SJCRH30 (cell line): ENCODE results near the gene RFX2. TPM values are rescaled to one million over a fixed set of nuclear protein-coding genes. Genes with fewer than 3 reads are reported as not detected.
A peak's percentile ranks its signal among the peaks of the same experiment; 100 is the strongest.
"Not testable (repeated sequence)": the region's sequence is repeated elsewhere in the genome, so short reads cannot be mapped to it uniquely, and the experiment has no call there.

Experiments used
- DNase-seq, 2 experiments: peaks; one replicate each; pipeline ENCODE4 v3.0.0-alpha.2; 2015 to 2020
- H3K27ac ChIP-seq: fragments of 250-450 bp; sonication (Bioruptor Pico); 2 replicates; pipeline ENCODE4 v1.5.1; 2020; ENCODE audit warnings: mild to moderate bottlenecking, moderate library complexity
- H3K27me3 ChIP-seq: fragments of 250-450 bp; sonication (Bioruptor Pico); 2 replicates; pipeline ENCODE4 v1.5.1; 2020; ENCODE audit warnings: mild to moderate bottlenecking, moderate library complexity
- H3K36me3 ChIP-seq: fragments of 250-450 bp; sonication (Bioruptor Pico); 2 replicates; pipeline ENCODE4 v1.5.1; 2020; ENCODE audit warnings: mild to moderate bottlenecking, moderate library complexity
- H3K4me1 ChIP-seq: fragments of 250-450 bp; sonication (Bioruptor Pico); 2 replicates; pipeline ENCODE4 v1.5.1; 2020; ENCODE audit warnings: mild to moderate bottlenecking, moderate library complexity
- H3K4me3 ChIP-seq: fragments of 250-450 bp; sonication (Bioruptor Pico); 2 replicates; pipeline ENCODE4 v1.5.1; 2020; ENCODE audit warnings: mild to moderate bottlenecking, moderate library complexity
- H3K9me3 ChIP-seq: fragments of 250-450 bp; sonication (Bioruptor Pico); replicated peaks from 2 replicates; pipeline ENCODE4 v1.5.1; 2020; ENCODE audit warnings: mild to moderate bottlenecking, moderate library complexity
- total RNA-seq: library from RNA; depleted of rRNA; stranded (reverse); fragments of >200 nt; shearing (Covaris generic); gene quantifications from 2 replicates; pipeline ENCODE4 v1.2.3, GENCODE V29; 2014

RFX2 gene
- total RNA-seq, 1 experiment from 2014 or later: 5.7 TPM

DNA sequence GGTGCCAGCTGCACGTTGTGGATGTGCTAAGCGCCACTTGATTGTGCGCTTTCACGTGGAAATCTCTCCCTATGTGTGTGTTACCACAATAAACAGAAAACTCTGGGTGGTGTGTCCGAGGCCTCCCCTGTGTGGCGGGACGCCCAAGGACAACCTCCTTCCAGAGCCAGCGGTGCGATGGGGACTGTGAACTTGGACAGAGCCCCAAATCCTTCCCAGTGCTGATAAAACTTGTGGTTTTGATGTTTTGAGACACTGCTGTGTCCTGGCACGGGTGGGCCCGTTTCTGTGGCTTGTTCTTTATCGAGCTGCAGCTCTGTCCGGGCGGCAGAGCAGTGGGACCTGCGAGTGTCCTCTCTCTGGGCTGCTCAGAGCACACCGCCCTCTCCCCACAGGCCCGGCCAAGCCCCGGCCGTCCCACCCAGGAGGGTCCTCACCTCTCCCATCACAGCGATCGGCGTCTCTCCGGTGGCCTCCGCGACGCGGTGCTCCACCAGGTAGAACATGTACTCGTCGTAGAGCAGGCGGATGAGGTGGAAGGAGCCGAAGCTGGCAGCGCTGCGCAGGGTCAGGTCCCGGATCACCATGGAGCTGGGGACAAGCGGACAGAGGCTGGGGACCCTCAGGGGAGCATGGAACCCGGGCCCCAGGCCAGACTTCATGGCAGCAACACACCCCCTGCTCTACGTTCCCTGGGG lies 113.5 kb downstream of the RFX2 start:
- H3K36me3 ChIP-seq: no peaks in the 10 kb centered on the region
- no peaks in the 10 kb centered on the region for H3K27me3 ChIP-seq
- H3K4me3 ChIP-seq: no peak overlapping the region
- H3K27ac ChIP-seq: no peak overlapping the region
- DNase-seq: no peak
- no peaks in the 10 kb centered on the region for H3K9me3 ChIP-seq
- peaks cover 26% of the 10 kb centered on the region for H3K4me1 ChIP-seq

DNA sequence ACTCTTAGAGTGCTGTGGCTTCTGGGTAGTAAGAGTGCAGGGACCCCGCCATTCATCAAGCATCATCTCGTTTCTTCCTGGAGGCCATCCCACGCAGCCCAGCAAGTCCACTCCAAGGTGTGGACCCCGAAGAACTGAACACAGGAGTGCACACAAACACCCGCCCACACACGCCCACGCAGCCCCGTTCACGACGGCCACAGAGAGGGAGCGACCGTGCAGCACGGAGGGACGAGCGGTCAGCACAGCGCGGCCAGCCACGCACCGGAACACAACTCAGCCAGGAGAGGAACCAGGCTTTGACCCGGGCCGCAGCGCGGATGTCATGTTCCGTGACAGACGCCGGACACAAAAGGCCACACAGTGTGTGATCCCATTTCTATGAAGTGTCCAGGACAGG lies 114.2 kb downstream of the RFX2 start:
- DNase-seq: no peak
- no peaks in the 10 kb centered on the region for H3K36me3 ChIP-seq
- no peak overlapping the region for H3K27ac ChIP-seq
- no peaks in the 10 kb centered on the region for H3K9me3 ChIP-seq
- peaks cover 26% of the 10 kb centered on the region for H3K4me1 ChIP-seq
- H3K27me3 ChIP-seq: no peaks in the 10 kb centered on the region
- H3K4me3 ChIP-seq: no peak overlapping the region

DNA sequence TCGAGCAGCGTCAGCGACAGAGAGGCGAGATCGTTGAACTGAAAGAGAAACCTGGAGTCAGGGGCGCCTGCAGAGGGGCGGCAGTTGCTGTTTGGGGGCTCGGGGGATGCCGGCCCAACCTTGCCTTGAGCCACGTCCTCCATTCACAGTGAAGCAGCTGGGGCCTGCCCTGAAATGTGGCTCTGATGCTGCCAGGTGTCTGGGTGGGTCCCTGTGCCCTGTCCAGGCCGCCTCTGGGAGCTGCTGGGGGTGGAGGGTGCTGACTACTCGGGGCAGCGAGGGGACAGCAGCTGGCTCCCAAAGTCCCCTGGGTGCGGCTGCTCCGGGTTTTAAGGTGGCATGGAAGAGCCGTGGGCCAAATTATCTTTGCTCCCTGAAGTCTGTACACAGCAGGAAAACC lies 114.7 kb downstream of the RFX2 start:
- Histone ChIP-seq H3K4me3 (no peak overlapping the region), H3K27me3 (no peaks in the 10 kb centered on the region), H3K9me3 (no peaks in the 10 kb centered on the region), H3K4me1 (peaks cover 26% of the 10 kb centered on the region), H3K36me3 (no peaks in the 10 kb centered on the region), H3K27ac (no peak overlapping the region)
- DNase-seq: no peak

DNA sequence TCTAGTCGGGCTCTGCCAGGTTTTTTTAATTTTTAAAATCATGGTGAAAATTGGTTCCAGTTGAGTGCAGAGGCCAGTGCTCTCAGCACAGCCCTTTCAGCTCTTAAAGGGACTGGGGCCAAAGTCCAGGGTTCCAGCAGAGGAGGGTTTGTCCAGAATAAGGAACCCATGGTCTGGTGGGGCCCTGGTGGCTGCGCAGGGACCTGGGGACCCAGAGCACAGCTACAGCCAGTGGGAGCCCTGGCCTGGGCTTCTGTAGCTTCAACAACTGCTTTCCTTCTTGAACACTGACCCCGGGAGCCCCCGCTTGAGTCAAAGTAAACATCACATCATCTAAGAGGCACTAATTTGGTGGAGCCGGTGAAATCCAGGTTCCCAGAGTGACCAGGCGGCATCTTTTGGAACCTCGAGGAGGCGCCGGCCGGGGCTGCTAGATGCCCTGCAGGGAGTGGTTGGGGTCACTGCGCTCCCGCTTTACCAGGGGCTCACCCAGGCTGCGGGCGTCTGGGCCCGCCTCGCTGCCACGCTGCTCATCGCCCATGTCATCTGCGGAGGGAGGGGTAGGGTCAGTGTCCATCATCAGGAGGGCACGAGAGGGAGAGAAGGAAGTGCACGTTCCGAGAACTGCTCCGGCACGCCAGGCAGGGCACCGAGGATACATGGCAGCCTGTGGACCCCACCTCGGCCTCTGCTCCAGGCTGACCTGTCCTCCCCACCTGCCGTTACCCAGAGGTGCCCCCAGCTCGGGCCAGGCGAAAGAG lies 115.7 kb downstream of the RFX2 start:
- Histone ChIP-seq H3K9me3 (no peaks in the 10 kb centered on the region), H3K4me1 (peaks cover 26% of the 10 kb centered on the region), H3K27me3 (no peaks in the 10 kb centered on the region), H3K27ac (no peak overlapping the region), H3K36me3 (no peaks in the 10 kb centered on the region), H3K4me3 (no peak overlapping the region)
- DNase-seq: peak in 1 of 2 experiments; percentile 18

DNA sequence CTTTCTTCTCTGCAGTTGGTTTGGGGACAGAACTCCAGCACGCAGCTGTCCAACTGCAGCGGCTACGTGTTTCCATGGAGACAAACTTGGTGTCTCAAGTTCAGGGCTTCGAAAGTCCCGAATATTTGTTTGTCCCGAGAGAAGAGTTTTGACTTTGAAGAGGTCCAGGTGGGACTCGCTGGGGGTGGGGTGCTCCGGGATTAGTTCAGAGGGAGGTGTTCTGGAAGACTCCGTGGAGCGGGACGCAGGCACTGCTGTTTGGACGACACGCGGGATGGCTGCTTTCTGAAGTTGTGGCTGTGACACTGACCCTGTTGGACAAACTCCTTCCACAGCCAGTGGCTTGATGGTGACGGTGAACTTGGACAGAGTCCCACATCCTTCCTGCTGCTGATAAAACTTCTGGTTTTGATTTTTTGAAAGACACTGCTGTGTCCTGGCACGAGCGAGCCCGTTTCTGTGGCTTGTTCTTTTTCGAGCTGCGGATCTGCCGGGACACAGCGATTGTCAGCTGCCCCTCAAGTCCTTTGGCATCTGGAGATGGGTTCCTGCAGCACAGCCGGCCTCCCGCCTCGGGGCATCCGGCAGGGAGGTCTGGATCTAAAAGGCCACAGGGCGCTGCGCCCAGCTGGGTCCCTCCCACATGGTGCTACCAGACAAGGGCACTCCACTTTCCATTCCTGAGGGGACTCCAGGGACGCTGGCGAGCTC lies 116.5 kb downstream of the RFX2 start:
- H3K4me1 ChIP-seq: peaks cover 26% of the 10 kb centered on the region
- DNase-seq: peak; percentile 81 to 82
- H3K27ac ChIP-seq: peak overlapping the region; percentile 16; the same call in 1 of the 2 replicates
- peak overlapping the region; percentile 37 for H3K4me3 ChIP-seq
- H3K9me3 ChIP-seq: no peaks in the 10 kb centered on the region
- H3K36me3 ChIP-seq: no peaks in the 10 kb centered on the region
- no peaks in the 10 kb centered on the region for H3K27me3 ChIP-seq

DNA sequence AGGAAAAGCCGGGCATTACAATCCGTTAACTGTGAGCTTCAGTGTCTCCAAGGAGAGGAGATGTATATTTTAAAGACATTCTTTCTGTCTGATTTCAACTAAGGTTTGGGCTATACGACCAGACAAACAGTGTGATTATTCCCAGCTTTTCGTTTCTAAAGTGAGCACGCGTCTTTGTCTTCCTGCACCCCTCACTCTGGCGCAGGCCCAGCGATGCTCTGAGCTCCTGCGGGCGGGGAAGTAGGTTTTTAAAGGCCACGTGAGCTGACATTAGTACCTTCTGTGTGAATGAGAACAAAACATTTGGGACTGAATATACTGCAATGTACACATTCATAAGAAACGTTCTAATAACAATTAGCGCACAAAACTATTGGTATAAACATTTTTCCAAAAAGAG lies 117.1 kb downstream of the RFX2 start:
- Histone ChIP-seq H3K4me1 (peaks cover 26% of the 10 kb centered on the region), H3K27ac (peak overlapping the region; percentile 16; the same call in 1 of the 2 replicates)
- peak; percentile 44 to 68 for DNase-seq

DNA sequence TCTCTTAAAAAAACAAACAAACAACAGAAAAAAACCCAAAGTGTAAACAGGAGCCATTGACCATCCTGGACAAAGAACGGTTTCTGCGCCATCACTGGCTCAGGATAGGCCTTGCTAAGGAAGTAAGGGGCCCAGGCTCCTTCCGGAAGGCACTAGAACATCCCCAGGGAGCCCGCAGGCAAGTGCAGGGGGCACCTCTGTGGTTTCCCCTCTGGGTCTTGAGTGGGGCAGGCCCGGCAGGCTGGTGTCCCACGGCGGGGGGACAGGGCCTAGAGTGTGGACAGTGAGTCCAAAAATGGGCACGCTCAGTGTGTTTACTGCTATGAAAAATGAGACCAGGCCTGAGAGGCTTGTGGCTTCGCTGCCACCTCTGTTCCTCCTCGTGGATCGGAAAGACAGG lies 117.5 kb downstream of the RFX2 start:
- Histone ChIP-seq H3K9me3 (no peaks in the 10 kb centered on the region), H3K27me3 (no peaks in the 10 kb centered on the region), H3K36me3 (no peaks in the 10 kb centered on the region), H3K27ac (peak overlapping the region; percentile 16; the same call in 1 of the 2 replicates), H3K4me1 (peaks cover 26% of the 10 kb centered on the region), H3K4me3 (peak overlapping the region; percentile 37)
- DNase-seq: peak; percentile 35 to 64

More for the DNA sequence above, 117.1 kb downstream of the RFX2 start:
- no peaks in the 10 kb centered on the region for H3K27me3 ChIP-seq
- peak overlapping the region; percentile 37 for H3K4me3 ChIP-seq
- H3K36me3 ChIP-seq: no peaks in the 10 kb centered on the region
- H3K9me3 ChIP-seq: no peaks in the 10 kb centered on the region

DNA sequence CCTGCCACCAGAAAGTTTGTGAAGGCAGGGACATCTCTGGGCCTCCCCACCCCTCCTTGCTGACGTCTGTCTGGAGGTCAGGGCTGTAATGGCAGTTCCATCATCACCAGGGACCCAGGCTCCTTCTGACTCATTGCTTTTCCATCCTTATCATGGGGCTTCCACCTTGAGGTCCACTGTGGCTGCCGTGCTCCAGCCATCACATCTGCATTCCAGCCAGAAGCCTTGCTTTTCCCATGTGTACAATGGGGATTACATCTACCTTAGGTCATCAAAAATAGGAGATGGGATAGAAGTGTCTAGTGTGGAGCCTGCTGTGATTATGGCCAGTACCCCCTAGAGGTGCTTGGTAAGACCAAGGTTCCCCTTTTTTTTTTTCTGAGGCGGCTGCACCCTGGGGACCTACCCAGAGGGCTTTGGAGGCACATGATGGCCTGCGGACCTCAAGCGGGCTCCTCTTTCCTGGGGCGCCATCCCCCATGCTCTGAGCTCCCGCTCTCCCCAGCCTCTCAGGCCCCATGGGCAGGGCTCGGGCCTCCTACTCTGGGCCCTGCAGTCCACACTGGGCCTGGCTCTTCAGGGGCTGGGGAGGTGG lies 119.0 kb downstream of the RFX2 start:
- Histone ChIP-seq H3K36me3 (no peaks in the 10 kb centered on the region), H3K9me3 (no peaks in the 10 kb centered on the region), H3K4me3 (no peak overlapping the region), H3K27ac (no peak overlapping the region), H3K4me1 (peaks cover 26% of the 10 kb centered on the region), H3K27me3 (no peaks in the 10 kb centered on the region)
- no peak for DNase-seq

DNA sequence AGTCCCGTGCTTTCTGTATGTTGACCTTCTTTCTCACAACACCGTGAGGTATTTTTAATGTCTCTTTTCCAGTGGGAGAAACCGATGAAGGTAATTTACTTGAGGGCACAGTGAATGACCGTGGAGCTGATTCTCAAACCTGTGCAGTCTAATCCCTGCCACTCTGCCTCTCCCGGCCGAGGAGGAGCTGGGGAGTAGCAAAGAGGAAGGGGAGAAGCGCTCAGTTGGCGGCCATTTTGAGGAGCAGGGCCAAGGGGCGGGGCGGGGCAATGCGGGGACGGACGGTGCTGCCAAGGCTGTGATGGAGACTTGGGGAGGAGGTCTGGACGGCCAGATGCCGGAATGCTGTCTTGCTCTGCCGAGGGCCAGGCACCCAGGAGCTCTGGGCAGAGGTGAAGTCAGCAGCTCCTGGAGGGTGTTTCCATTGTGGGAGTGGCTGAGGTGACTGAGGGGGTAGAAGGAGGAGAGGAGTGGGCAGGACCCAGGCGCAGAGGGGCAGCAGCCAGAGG lies 120.0 kb downstream of the RFX2 start:
- H3K9me3 ChIP-seq: no peaks in the 10 kb centered on the region
- peaks cover 25% of the 10 kb centered on the region for H3K4me1 ChIP-seq
- no peak overlapping the region for H3K4me3 ChIP-seq
- H3K36me3 ChIP-seq: no peaks in the 10 kb centered on the region
- no peaks in the 10 kb centered on the region for H3K27me3 ChIP-seq
- no peak for DNase-seq
- H3K27ac ChIP-seq: no peak overlapping the region

DNA sequence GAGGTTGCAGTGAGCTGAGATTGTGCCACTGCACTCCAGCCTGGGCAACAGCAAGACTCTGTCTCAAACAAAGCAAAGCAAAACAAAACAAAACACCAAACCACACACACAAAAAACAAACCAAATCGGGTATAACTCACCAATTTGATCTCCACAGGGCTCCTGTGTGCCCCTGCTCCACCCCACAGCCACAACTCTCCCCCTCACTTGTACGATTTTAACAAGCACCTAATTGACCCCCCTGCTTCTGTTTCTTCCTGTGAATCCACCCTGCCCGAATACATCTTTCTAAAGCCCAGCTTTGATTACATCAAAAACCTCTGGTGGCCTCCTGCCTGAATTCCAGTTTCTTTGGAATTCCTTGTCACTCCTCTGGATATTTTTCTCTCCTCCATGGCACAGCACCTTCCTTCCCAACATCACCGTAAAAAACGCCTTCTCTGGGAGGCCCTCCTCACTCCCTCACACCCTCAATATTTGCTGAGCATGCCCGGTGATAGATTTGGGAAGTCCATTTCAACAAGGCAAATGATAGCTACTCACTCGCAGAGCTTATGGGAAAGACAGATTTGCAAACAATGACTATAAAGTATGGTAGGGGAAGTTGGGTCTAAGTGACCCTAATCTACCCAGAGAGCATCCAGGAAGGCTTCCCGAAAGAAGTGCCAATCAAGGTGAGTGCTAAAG lies 120.8 kb downstream of the RFX2 start:
- Histone ChIP-seq H3K4me3 (no peak overlapping the region), H3K9me3 (no peaks in the 10 kb centered on the region), H3K4me1 (peaks cover 17% of the 10 kb centered on the region), H3K27me3 (no peaks in the 10 kb centered on the region), H3K27ac (no peak overlapping the region), H3K36me3 (no peaks in the 10 kb centered on the region)
- no peak for DNase-seq

DNA sequence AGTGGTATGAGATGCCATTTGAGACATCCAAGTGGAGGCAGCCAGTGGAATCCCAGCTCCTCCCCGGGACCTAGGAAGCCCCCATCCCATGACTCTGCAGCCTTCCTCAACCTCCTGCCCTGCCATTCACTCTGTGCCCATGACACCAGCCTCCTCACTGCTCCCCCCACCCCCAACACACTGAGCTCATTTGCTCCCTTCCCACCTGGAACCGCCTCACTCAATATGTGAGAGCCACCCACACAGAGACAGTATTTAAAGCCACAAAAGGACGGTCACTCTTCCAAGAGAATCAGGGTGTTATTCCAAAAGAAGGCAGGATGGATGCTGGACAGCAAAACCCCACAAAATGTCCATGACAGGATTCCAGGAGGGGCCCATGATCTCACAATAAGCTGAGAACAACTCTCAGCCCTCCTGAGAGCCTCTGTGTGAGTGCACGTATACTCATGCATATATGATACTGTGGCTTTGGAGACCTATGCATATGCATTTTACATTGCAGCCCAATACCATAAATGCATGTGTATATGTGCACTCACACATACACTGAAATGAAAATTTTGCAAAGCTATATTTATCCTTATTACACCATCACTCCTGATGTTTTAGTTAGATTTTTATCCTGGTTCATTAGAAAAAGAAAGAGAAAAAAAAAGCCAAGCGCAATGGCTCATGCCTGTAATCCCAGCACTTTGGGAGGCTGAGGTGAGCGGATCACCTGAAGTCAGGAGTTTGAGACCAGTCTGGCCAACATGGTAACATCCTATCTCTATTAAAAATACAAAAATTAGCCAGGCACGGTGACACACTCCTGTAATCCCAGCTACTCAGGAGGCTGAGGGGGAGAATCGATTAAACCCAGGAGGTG lies 121.5 kb downstream of the RFX2 start:
- Histone ChIP-seq H3K27me3 (no peaks in the 10 kb centered on the region), H3K27ac (no peak overlapping the region), H3K36me3 (no peaks in the 10 kb centered on the region), H3K9me3 (no peaks in the 10 kb centered on the region), H3K4me1 (peaks cover 10% of the 10 kb centered on the region; the same call in 1 of the 2 replicates), H3K4me3 (no peak overlapping the region)
- DNase-seq: peak in 1 of 2 experiments; percentile 47

DNA sequence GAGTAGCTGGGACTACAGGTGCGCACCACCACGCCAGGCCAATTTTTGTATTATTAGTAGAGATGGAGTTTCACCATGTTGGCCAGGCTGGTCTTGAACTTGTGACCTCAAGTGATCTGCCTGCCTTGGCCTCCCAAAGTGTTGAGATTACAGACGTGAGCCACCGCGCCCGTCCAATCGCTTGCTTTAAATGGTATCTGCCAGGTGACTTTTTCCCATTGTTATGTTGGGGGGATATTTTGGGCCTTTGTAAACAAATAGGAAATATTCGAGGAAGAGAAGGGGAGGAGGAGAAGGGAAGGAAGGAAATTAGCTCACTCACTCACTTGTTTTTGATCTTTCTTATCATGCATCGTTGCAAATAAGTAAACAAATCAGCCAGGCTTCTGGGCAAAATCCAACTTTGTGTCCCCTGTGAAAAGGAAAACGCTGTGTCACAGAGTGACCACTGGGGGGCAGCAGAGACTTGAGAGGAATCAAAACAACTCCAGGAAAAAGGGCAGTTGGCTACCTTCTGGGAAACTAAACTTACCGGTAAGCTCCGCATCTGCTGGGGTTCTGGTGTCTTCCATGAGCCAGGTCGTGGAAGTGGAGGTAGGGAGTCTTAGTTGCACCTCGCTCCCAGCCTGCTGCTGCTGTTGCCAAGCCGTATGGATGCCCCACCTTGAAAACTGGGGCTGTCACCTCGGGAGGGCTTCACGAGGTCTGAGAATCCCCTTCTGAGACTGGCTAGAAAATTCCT lies 123.1 kb downstream of the RFX2 start:
- Histone ChIP-seq H3K27ac (no peak overlapping the region), H3K27me3 (no peaks in the 10 kb centered on the region), H3K4me1 (peaks cover 1% of the 10 kb centered on the region; the same call in 1 of the 2 replicates), H3K9me3 (no peaks in the 10 kb centered on the region), H3K36me3 (no peaks in the 10 kb centered on the region), H3K4me3 (no peak overlapping the region)
- peak; percentile 68 to 84 for DNase-seq

DNA sequence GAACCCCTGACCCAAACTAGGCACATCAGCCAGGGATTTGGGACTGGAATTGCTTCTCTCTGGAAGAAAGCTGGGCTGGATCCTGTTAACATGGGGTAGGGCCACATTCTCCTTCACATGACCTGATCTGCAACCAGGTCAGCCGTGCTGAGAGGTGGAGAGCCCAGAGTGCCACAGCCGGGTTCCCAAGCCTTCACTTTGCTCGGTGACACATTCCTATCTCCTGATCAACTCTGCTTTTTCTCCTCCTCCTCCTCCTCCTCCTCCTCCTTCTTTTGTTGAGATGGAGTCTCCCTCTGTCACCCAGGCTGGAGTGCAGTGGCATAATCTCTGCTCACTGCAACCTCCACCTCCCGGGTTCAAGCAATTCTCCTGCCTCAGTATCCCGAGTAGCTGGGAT lies 124.5 kb downstream of the RFX2 start:
- not testable (repeated sequence) for H3K27me3 ChIP-seq, H3K4me1 ChIP-seq, H3K9me3 ChIP-seq, DNase-seq, H3K4me3 ChIP-seq, H3K36me3 ChIP-seq, H3K27ac ChIP-seq
